ENCODE measurements around the gene POPDC3.

The POPDC3 gene

GRCh38 chr6:105120570-105120969 lies 59.2 kb downstream of the POPDC3 start (continued):
- TF ChIP-seq ZNF354C (tag by site-specific recombination; IDR thresholded peaks at IDR 0.05; ENCODE audit: borderline replicate concordance, low read depth) (no peak), PRDM4 (tag by site-specific recombination; IDR thresholded peaks at IDR 0.05) (no peak), ZFP37 (tag by site-specific recombination; IDR thresholded peaks at IDR 0.05) (no peak), KLF10 (tag by site-specific recombination; IDR thresholded peaks at IDR 0.05) (no peak), YY2 (tag by site-specific recombination; IDR thresholded peaks at IDR 0.05) (no peak), PBX3 (CRISPR knock-in tag; IDR thresholded peaks at IDR 0.05) (no peak)
- TF ChIP-seq, protein P1, sequence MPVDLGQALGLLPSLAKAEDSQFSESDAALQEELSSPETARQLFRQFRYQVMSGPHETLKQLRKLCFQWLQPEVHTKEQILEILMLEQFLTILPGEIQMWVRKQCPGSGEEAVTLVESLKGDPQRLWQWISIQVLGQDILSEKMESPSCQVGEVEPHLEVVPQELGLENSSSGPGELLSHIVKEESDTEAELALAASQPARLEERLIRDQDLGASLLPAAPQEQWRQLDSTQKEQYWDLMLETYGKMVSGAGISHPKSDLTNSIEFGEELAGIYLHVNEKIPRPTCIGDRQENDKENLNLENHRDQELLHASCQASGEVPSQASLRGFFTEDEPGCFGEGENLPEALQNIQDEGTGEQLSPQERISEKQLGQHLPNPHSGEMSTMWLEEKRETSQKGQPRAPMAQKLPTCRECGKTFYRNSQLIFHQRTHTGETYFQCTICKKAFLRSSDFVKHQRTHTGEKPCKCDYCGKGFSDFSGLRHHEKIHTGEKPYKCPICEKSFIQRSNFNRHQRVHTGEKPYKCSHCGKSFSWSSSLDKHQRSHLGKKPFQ (tag by site-specific recombination; IDR thresholded peaks at IDR 0.05): no peak

DNA sequence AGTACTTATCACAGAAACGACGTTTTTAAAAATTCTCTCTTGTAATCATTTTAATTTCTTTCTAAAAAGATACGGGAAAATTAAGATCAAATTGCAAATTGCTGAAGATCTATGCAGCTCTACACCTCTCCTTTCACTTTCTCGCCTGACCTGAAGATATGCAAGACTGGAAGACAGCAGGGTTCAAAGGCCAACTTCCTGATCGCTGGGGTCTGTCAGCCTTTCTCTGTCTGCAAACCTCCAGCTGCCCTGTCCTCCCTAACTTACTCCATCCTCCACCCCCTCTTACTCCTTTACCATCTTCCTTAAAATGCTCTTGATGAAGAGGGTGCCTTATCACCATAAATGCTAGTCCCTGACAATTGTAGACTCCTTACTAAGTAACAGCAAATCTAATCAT lies 63.7 kb downstream of the POPDC3 start:
- TF ChIP-seq SALL2 (tag by site-specific recombination; IDR thresholded peaks at IDR 0.05; ENCODE audit: borderline replicate concordance): no peak
- TF ChIP-seq ZNF521 (tag by site-specific recombination; IDR thresholded peaks at IDR 0.05): no peak
- TF ChIP-seq ZNF23 (tag by site-specific recombination; IDR thresholded peaks at IDR 0.05; ENCODE audit: borderline replicate concordance): no peak
- no peak for TF ChIP-seq ZNF10 (tag by site-specific recombination; IDR thresholded peaks at IDR 0.05)
- no peak for TF ChIP-seq ZNF112 (tag by site-specific recombination; IDR thresholded peaks at IDR 0.05)
- no peak for TF ChIP-seq YY2 (tag by site-specific recombination; IDR thresholded peaks at IDR 0.05)
- TF ChIP-seq SP7 (tag by site-specific recombination; IDR thresholded peaks at IDR 0.05): no peak
- no peak for TF ChIP-seq ZNF555 (tag by site-specific recombination; conservative IDR thresholded peaks at IDR 0.05)
- TF ChIP-seq, protein P1 (tag by site-specific recombination; IDR thresholded peaks at IDR 0.05): no peak
- TF ChIP-seq ZBTB17 (tag by site-specific recombination; IDR thresholded peaks at IDR 0.05): no peak
- no peak for TF ChIP-seq ZNF704 (tag by site-specific recombination; IDR thresholded peaks at IDR 0.05)
- TF ChIP-seq HOXD13 (CRISPR knock-in tag; IDR thresholded peaks at IDR 0.05; ENCODE audit: borderline replicate concordance): no peak
- TF ChIP-seq SCRT2 (tag by site-specific recombination; IDR thresholded peaks at IDR 0.05): no peak
- TF ChIP-seq ZNF776 (tag by site-specific recombination; IDR thresholded peaks at IDR 0.05; ENCODE audit: borderline replicate concordance): no peak
- TF ChIP-seq ZNF239 (tag by site-specific recombination; IDR thresholded peaks at IDR 0.05): no peak
- CTCF ChIA-PET: interaction anchor here (1.3 to 2.0 kb wide), 3 partner anchors 12 to 248 kb away, joined by 4 to 7 read pairs (median 4); no protein-coding TSS in a partner anchor
- no peaks in the 10 kb centered on the region for H3K9me3 ChIP-seq (ENCODE audit: control insufficient read depth, insufficient read depth, low read depth, low read length)
- peaks cover 4 to 56% of the 10 kb centered on the region in 2 experiments for H3K36me3 ChIP-seq (ENCODE audit: control insufficient read depth in 2 of 2, insufficient read depth in 1 of 2, low read length in 2 of 2)
- no peak overlapping the region for H3K27ac ChIP-seq (ENCODE audit: extremely low read depth, low read depth, low read length)
- POLR2A ChIA-PET: no interaction called here
- no peak overlapping the region for H3K4me3 ChIP-seq (ENCODE audit: low read depth, low read length)
- no peaks in the 10 kb centered on the region for H3K4me1 ChIP-seq (ENCODE audit: control insufficient read depth, insufficient read depth, low read length)
